CD8-positive, alpha-beta memory T cell (primary cell): ENCODE results near the gene HERC3. TPM values are rescaled to one million over a fixed set of nuclear protein-coding genes. Genes with fewer than 3 reads are reported as not detected.

Experiments used
- CTCF ChIA-PET: fragments of 350-600 bp; sonication (Branson Sonifier 250); formaldehyde crosslinking; loops from one replicate; lab custom pipeline; 2021; ENCODE audit warnings: antibody characterized with exemption; lab: Charles Lee
- POLR2A ChIA-PET: fragments of 350-600 bp; sonication (Branson Sonifier 250); formaldehyde crosslinking; loops from one replicate; lab custom pipeline; 2021; ENCODE audit warnings: antibody characterized with exemption; lab: Charles Lee
- DNase-seq, 5 donors: peaks; one replicate each; pipeline versions ENCODE4 v3.0.0 to v3.0.0-alpha.2; 2020 to 2022; ENCODE audit warnings: mixed read lengths in 1 of 5
- H3K27ac ChIP-seq: one replicate; pipeline ENCODE4 v1.7.0; 2013; ENCODE audit warnings: low read depth, mild to moderate bottlenecking, low read length, moderate library complexity
- H3K27me3 ChIP-seq: 2 replicates; pipeline ENCODE4 v1.7.0; 2013; ENCODE audit warnings: low read length, mild to moderate bottlenecking; ENCODE audit not compliant: insufficient read depth, poor library complexity, severe bottlenecking
- H3K36me3 ChIP-seq: 2 replicates; pipeline ENCODE4 v1.7.0; 2013; ENCODE audit warnings: mild to moderate bottlenecking, low read length, moderate library complexity; ENCODE audit not compliant: insufficient read depth
- H3K4me1 ChIP-seq: 2 replicates; pipeline ENCODE4 v1.7.0; 2013; ENCODE audit warnings: mild to moderate bottlenecking, low read length, moderate library complexity; ENCODE audit not compliant: insufficient read depth
- H3K4me3 ChIP-seq: 2 replicates; pipeline ENCODE4 v1.7.0; 2013; ENCODE audit warnings: mild to moderate bottlenecking, low read length
- H3K9me3 ChIP-seq: 2 replicates; pipeline ENCODE4 v1.7.0; 2013; ENCODE audit warnings: mild to moderate bottlenecking, low read length
- H3K27ac Mint-ChIP-seq, 8 donors: one replicate each; pipeline ENCODE4 v1.8.0; 2020 to 2021; ENCODE audit warnings: mixed read lengths in 8 of 8, mild to moderate bottlenecking in 6 of 8, inconsistent platforms in 3 of 8, moderate library complexity in 3 of 8
- H3K27me3 Mint-ChIP-seq, 2 donors: one replicate each; pipeline ENCODE4 v1.8.0; 2020 to 2021; ENCODE audit warnings: mixed read lengths in 2 of 2, mild to moderate bottlenecking in 1 of 2, moderate library complexity in 1 of 2
- H3K36me3 Mint-ChIP-seq, 3 donors: one replicate each; pipeline ENCODE4 v1.8.0; 2020 to 2021; ENCODE audit warnings: mixed read lengths in 3 of 3, inconsistent platforms in 1 of 3, mild to moderate bottlenecking in 1 of 3
- H3K4me1 Mint-ChIP-seq, 3 donors: one replicate each; pipeline ENCODE4 v1.8.0; 2020 to 2021; ENCODE audit warnings: mixed read lengths in 3 of 3, inconsistent platforms in 1 of 3, mild to moderate bottlenecking in 1 of 3
- H3K4me3 Mint-ChIP-seq, 7 donors: one replicate each; pipeline ENCODE4 v1.8.0; 2020 to 2021; ENCODE audit warnings: mixed read lengths in 7 of 7, mild to moderate bottlenecking in 6 of 7, moderate library complexity in 4 of 7, inconsistent platforms in 2 of 7
- H3K9me3 Mint-ChIP-seq, 5 donors: one replicate each; pipeline ENCODE4 v1.8.0; 2020 to 2022; ENCODE audit warnings: mixed read lengths in 5 of 5, mild to moderate bottlenecking in 3 of 5, moderate library complexity in 2 of 5, inconsistent platforms in 1 of 5
- polyA plus RNA-seq: library from polyadenylated mRNA; unstranded; fragments of 300-500 nt; fragmentation: Illumina TruSeq; gene quantifications from one replicate; pipeline ENCODE4 v1.2.3, GENCODE V29; 2021
- total RNA-seq, 2 experiments: library from RNA; stranded (reverse); gene quantifications; one replicate each; pipeline ENCODE4 v1.2.3, GENCODE V29; 2021

Gene HERC3
- total RNA-seq (10 to 100 TPM; 27.9 to 31.8 TPM), polyA plus RNA-seq (34.5 TPM)

DNA sequence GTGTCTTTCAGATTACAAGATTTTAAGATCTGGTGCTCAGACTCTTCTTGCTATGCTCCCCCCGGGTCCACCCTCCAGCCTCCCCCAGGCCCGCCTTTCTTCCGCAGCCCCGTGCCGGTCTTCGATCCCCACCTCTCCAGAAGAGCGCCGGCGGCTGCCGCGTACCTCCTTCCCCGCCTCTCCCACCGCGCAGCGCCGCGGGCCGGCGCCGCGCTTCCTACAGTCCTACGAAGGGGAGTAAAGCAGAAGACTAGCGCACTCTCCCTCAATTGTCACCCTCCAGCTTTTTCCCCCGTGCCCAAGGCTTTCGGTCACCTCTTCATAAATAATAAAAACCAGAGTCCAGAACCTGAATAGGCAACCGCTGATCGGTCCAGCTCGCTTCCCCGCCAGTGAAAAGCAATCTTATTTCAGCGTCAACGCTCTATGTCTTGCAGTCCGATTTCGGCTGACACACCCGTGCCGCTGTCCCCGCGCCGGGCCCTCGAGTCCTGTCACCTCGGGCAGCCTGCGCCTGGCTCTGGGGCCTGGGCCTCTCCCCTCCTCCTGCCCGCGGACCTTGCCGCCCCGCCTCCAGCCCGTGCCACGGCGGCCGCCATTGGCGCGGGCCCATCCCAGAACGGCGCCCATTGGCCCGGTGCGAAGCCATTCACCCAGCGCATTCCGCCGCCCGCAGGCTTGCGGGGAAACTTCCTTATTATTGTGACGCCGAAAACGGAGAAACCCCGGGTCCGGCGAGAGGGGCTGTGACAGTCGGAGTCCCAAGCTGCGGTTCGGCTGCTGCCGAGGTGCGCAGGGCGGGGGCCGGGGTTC lies at the start of gene HERC3:
HERC3 (plus strand) TSS at position 694 of the 813 bp plus-strand sequence. CDS start 13,344 bp downstream, outside the sequence.
- peaks cover 0 to 27% (median 7%) of the 10 kb centered on the region in 3 donors for H3K36me3 Mint-ChIP-seq
- CTCF ChIA-PET = interaction anchor here (1.0 to 3.8 kb wide), 4 partner anchors 9 to 67 kb away, joined by 3 to 28 read pairs (median 4); no protein-coding TSS in a partner anchor

DNA sequence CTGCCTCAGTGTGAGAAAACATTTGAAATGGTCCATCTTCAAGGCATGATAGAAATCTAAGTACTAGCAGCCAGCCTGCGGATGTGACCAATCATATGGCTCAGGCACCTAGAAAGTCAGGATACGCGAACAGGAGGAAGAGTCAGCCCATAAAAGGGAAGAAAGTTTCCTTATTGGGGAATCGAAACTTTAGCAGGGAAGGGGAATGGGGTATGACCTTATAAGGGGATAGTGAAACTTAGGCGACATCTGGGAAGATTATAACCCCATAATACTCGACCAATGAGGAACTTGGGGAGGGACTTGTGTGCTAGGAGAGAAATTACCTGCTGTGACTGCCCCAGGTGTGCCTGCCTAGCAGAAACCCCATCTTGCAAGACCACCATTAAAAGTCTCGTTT lies 42.5 kb upstream of the HERC3 start:
- no peaks in the 10 kb centered on the region for H3K9me3 ChIP-seq
- DNase-seq = no peak
- H3K4me1 ChIP-seq = no peaks in the 10 kb centered on the region
- no peak overlapping the region for H3K4me3 ChIP-seq
- ChIA-PET POLR2A (no interaction called here), CTCF (no interaction called here)
- Mint-ChIP-seq H3K36me3 (no peaks in the 10 kb centered on the region), H3K4me1 (no peaks in the 10 kb centered on the region), H3K27me3 (peaks cover 1 to 4% of the 10 kb centered on the region in 2 donors), H3K9me3 (no peaks in the 10 kb centered on the region), H3K27ac (peak overlapping the region in 1 of 8 donors; percentile 19), H3K4me3 (no peak overlapping the region)
- no peaks in the 10 kb centered on the region for H3K27me3 ChIP-seq
- H3K27ac ChIP-seq = no peak overlapping the region
- no peaks in the 10 kb centered on the region for H3K36me3 ChIP-seq

More for the DNA sequence above, at the start of gene HERC3:
- no peaks in the 10 kb centered on the region for H3K36me3 ChIP-seq
- no peaks in the 10 kb centered on the region for H3K27me3 ChIP-seq
- H3K4me3 Mint-ChIP-seq = peak within 1 kb of the TSS; percentile 92 to 98 (median 96)
- no peaks in the 10 kb centered on the region for H3K27me3 Mint-ChIP-seq
- peaks cover 28% of the 10 kb centered on the region for H3K4me1 ChIP-seq
- H3K9me3 Mint-ChIP-seq = no peaks in the 10 kb centered on the region
- peak; percentile 84 to 92 (median 88) for DNase-seq
- no peaks in the 10 kb centered on the region for H3K9me3 ChIP-seq
- H3K27ac ChIP-seq = peak within 1 kb of the TSS; percentile 82
- POLR2A ChIA-PET = interaction anchor here (0.8 to 3.2 kb wide), 7 partner anchors 19 to 307 kb away, joined by 3 to 32 read pairs (median 6); partner anchors contain the start of genes HERC5, NAP1L5 and PPM1K
- H3K4me3 ChIP-seq = peak within 1 kb of the TSS; percentile 94
- peaks cover 34 to 50% (median 50%) of the 10 kb centered on the region in 3 donors for H3K4me1 Mint-ChIP-seq
- H3K27ac Mint-ChIP-seq = peak within 1 kb of the TSS; percentile 84 to 99 (median 96)

GRCh38 chr4:88567591-88567990 lies 24.7 kb upstream of the HERC3 start:
- Histone ChIP-seq H3K36me3 (no peaks in the 10 kb centered on the region), H3K27me3 (no peaks in the 10 kb centered on the region), H3K27ac (no peak overlapping the region), H3K4me3 (no peak overlapping the region), H3K9me3 (no peaks in the 10 kb centered on the region), H3K4me1 (no peaks in the 10 kb centered on the region)
- POLR2A ChIA-PET = no interaction called here
- CTCF ChIA-PET = no interaction called here
- peaks cover 1 to 28% of the 10 kb centered on the region in 2 donors for H3K27me3 Mint-ChIP-seq
- no peak for DNase-seq
- no peak overlapping the region for H3K4me3 Mint-ChIP-seq
- no peak overlapping the region for H3K27ac Mint-ChIP-seq
- no peaks in the 10 kb centered on the region for H3K4me1 Mint-ChIP-seq
- H3K36me3 Mint-ChIP-seq = peaks cover 0 to 6% (median 0%) of the 10 kb centered on the region in 3 donors
- H3K9me3 Mint-ChIP-seq = no peaks in the 10 kb centered on the region

DNA sequence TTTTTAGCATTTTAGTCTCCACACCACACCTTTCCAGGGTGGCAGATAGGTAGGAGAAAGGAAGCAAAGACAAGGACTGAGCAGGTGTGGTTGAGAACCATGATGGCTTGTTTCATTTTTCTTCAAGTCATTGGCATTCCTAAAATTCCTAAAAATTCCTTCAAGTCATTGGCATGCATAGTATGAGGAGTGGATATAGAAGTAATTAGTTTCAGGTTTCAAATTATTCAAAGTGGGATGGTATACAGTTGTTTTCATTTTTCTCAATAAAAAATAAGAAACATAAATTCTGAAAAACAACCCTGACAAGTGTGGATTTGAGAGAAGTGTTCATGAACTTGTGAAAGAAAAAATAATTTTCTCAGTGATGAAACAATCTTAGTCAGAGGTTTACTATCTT lies 22.3 kb upstream of the HERC3 start:
- H3K36me3 ChIP-seq = no peaks in the 10 kb centered on the region
- CTCF ChIA-PET = no interaction called here
- no peak overlapping the region for H3K27ac Mint-ChIP-seq
- H3K4me1 ChIP-seq = no peaks in the 10 kb centered on the region
- H3K27me3 ChIP-seq = no peaks in the 10 kb centered on the region
- H3K9me3 ChIP-seq = no peaks in the 10 kb centered on the region
- H3K4me3 Mint-ChIP-seq = no peak overlapping the region
- POLR2A ChIA-PET = no interaction called here
- no peak for DNase-seq
- H3K9me3 Mint-ChIP-seq = no peaks in the 10 kb centered on the region
- H3K27me3 Mint-ChIP-seq = peaks cover 1 to 22% of the 10 kb centered on the region in 2 donors
- no peak overlapping the region for H3K27ac ChIP-seq
- H3K4me1 Mint-ChIP-seq = no peaks in the 10 kb centered on the region
- no peak overlapping the region for H3K4me3 ChIP-seq
- H3K36me3 Mint-ChIP-seq = peaks cover 0 to 6% (median 0%) of the 10 kb centered on the region in 3 donors

DNA sequence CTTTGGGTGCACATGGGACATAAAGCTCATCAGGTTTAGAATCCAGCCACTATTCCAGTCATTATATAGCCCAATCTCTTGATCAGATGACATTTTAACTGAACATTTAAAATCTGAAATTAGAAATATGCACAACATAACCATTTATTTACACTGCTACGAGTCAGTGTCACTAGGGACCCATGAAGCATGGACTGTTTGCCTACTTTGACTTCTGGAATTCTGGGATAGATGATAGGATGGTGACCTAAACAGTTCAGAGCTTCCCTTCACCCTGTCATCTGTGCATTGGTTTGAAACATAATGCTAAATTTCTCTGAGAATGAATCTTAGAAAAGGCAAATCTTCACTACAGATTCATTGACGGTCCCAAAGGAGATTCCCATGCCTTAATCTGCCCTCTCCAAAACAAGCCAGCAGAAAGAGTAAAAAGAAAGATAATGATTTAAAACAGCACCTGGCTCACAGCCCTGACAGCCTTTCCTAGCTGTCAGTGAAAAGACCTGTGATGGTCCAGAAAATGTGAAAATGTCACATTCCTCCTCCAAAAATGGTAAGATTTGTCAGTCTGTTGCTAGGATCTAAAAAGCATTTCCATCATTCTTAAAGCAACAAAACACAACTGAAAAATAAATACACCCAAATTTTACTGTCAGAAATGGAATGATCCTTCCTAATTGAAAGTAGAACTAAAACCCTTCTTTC lies 18.9 kb upstream of the HERC3 start:
- no peaks in the 10 kb centered on the region for H3K4me1 Mint-ChIP-seq
- H3K36me3 Mint-ChIP-seq = peaks cover 0 to 6% (median 0%) of the 10 kb centered on the region in 3 donors
- H3K9me3 ChIP-seq = no peaks in the 10 kb centered on the region
- no peak overlapping the region for H3K4me3 ChIP-seq
- no peaks in the 10 kb centered on the region for H3K27me3 ChIP-seq
- H3K36me3 ChIP-seq = no peaks in the 10 kb centered on the region
- CTCF ChIA-PET = no interaction called here
- H3K4me3 Mint-ChIP-seq = no peak overlapping the region
- no peak overlapping the region for H3K27ac Mint-ChIP-seq
- peaks cover 3 to 10% of the 10 kb centered on the region in 2 donors for H3K27me3 Mint-ChIP-seq
- POLR2A ChIA-PET = no interaction called here
- no peaks in the 10 kb centered on the region for H3K9me3 Mint-ChIP-seq
- no peaks in the 10 kb centered on the region for H3K4me1 ChIP-seq
- no peak for DNase-seq
- no peak overlapping the region for H3K27ac ChIP-seq

DNA sequence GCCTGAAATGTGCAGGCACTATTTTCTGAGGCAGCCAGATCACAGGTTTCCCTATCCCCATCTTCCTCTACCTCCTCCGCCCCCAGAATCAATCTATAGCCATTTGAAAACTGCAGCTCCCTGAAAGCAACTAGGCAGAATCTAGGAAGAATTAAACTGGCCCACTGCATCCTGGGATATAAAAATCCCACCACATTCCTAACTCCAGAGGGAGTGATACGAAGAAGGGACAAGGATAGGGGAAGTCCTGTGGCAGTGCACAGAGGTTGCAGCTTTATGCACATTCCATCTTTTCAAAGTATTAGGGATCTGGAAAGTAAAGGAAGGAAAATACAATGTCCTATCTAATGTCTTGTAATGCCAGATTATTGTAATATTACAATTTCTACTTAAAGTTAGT lies 18.3 kb upstream of the HERC3 start:
- Mint-ChIP-seq H3K36me3 (peaks cover 0 to 6% (median 2%) of the 10 kb centered on the region in 3 donors), H3K4me3 (no peak overlapping the region), H3K9me3 (no peaks in the 10 kb centered on the region), H3K27me3 (peaks cover 3 to 13% of the 10 kb centered on the region in 2 donors), H3K27ac (no peak overlapping the region), H3K4me1 (no peaks in the 10 kb centered on the region)
- H3K36me3 ChIP-seq = no peaks in the 10 kb centered on the region
- H3K4me3 ChIP-seq = no peak overlapping the region
- ChIA-PET POLR2A (no interaction called here), CTCF (no interaction called here)
- H3K27ac ChIP-seq = no peak overlapping the region
- H3K4me1 ChIP-seq = no peaks in the 10 kb centered on the region
- H3K9me3 ChIP-seq = no peaks in the 10 kb centered on the region
- no peak for DNase-seq
- H3K27me3 ChIP-seq = no peaks in the 10 kb centered on the region

DNA sequence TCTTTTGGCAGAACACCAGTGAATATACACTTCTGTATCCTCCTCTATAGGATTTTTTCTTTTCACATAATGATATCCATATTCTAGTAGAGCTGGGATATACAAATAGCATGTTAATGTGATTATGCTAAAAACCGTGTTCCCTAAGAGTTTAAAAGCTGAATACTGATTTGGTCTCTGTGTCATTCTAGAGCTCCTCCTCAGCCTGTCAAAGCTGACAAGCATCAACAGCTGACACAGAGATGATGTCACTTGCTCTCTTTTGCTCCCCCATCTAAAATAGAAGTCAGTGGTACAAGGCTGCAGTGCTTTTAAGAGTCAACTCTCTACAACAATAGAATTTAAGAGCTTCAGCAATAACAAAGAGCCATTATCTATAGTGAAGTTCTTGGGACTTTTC lies 17.1 kb upstream of the HERC3 start:
- Mint-ChIP-seq H3K9me3 (no peaks in the 10 kb centered on the region), H3K27me3 (peaks cover 4 to 5% of the 10 kb centered on the region in 2 donors), H3K27ac (no peak overlapping the region), H3K4me1 (no peaks in the 10 kb centered on the region), H3K36me3 (peaks cover 0 to 2% (median 0%) of the 10 kb centered on the region in 3 donors), H3K4me3 (no peak overlapping the region)
- H3K36me3 ChIP-seq = no peaks in the 10 kb centered on the region
- no peak overlapping the region for H3K4me3 ChIP-seq
- POLR2A ChIA-PET = no interaction called here
- no peaks in the 10 kb centered on the region for H3K9me3 ChIP-seq
- CTCF ChIA-PET = interaction anchor here (2.6 kb wide), 1 partner anchor 36 kb away, joined by 7 read pairs; no protein-coding TSS in a partner anchor
- no peak overlapping the region for H3K27ac ChIP-seq
- no peaks in the 10 kb centered on the region for H3K4me1 ChIP-seq
- H3K27me3 ChIP-seq = no peaks in the 10 kb centered on the region
- DNase-seq = no peak

DNA sequence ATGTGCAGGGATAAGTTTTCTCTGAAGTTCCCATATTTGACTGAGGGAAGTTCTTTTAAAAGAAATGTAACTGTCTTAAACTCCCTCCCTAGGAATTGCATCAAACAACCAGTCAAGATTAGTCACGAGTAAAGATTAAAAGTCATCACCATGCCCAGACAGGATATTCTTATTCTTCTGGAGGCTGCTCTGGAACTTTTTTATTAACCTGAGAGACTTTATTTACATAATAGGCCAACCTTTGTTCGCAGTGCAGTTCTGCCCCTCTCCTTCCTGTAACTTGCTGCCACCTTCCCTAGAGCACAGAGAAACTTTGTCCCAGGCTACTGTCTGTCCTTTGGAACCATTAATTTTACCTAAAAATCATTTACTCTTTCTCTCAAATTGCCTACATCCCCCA lies 9.8 kb upstream of the HERC3 start:
- DNase-seq = no peak
- Histone ChIP-seq H3K4me3 (no peak overlapping the region), H3K36me3 (no peaks in the 10 kb centered on the region), H3K4me1 (no peaks in the 10 kb centered on the region), H3K27me3 (no peaks in the 10 kb centered on the region), H3K9me3 (no peaks in the 10 kb centered on the region), H3K27ac (no peak overlapping the region)
- H3K4me1 Mint-ChIP-seq = no peaks in the 10 kb centered on the region
- peaks cover 3 to 4% of the 10 kb centered on the region in 2 donors for H3K27me3 Mint-ChIP-seq
- no peaks in the 10 kb centered on the region for H3K9me3 Mint-ChIP-seq
- peaks cover 0 to 2% (median 0%) of the 10 kb centered on the region in 3 donors for H3K36me3 Mint-ChIP-seq
- ChIA-PET CTCF (no interaction called here), POLR2A (no interaction called here)
- no peak overlapping the region for H3K4me3 Mint-ChIP-seq
- H3K27ac Mint-ChIP-seq = no peak overlapping the region
